AG20443 (cell line): ENCODE results near the gene PRCC.

Source experiments
- DNase-seq: peaks from one replicate; pipeline ENCODE4 v3.0.0; 2012; ENCODE audit warnings: low spot score, mixed read lengths

Gene PRCC

DNA sequence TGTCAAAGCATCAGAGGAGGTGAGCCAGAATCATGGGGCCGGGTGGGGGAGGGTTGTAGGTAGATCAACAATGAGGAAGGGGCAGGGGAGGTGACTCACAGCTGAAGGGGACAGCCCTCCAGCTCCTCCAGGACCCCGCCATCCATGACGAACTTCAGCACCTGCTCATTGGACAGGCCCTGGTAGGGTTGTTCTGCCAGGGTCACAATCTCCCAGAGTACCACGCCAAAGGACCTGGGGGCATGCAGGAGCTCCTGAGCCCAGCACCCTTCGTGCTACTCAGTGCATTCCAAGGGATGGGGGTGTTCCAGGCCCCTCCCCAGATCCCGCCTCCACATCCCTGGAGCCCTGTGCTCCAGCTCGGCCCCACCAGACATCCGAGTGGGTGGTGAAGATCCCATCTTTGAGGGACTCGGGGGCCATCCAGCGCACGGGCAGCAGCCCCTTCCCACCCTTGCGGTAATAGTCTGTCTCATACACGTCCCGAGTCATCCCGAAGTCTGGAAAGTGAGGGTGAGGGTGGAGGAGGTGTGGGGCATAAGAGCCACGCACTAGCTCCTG, 74.0 kb downstream of the PRCC start:
- no peak for DNase-seq

DNA sequence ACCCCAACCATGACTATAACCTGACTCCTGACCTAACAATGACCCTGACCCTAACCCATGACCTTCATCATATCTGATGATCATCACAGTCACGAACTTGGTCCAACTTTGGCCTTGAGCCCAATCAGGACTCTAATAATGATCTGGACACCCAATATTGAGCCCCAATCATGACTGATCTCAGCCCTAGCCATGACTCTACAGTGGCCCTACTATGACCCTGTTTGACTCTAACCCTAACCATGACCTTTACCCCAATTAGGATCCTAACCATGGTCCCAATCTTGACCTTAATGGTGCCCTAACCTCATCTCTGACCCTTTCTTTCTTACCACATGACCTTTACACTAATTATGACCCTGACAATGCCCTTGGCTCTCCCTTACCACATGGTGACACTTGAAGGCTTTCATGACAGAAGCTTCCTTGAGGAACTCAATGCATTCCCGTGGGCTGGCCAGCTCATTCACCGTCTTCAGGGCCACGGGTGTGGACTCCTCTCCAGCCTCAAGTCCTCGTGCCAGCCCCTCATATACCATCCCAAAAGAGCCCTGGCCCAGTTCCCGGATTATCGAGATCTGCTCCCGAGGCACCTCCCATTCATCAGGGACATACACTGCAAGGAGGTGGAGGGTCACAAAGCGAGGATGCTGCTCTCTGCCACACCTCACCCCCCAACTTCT, 75.4 kb downstream of the PRCC start:
- DNase-seq, result no peak

DNA sequence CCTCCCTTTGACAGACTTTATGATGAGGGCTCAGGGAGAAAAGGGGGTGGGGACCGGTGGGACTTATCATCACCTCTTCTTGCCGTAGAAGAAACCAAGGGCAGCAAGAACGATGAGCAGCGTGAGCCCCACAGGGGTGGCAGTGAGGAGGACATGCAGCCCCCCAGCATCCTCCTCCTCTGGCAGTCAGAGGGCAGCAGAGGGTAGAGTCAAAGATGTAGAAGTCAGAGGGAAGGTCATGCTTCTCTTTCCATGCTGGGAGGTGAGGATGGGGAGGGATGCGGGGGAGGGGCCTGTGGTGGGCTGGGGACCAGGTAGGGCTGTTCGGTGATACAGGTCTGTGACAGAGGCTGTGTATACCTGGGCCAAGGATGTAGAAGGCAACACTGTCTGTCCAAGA, 76.8 kb downstream of the PRCC start:
- DNase-seq, result no peak

DNA sequence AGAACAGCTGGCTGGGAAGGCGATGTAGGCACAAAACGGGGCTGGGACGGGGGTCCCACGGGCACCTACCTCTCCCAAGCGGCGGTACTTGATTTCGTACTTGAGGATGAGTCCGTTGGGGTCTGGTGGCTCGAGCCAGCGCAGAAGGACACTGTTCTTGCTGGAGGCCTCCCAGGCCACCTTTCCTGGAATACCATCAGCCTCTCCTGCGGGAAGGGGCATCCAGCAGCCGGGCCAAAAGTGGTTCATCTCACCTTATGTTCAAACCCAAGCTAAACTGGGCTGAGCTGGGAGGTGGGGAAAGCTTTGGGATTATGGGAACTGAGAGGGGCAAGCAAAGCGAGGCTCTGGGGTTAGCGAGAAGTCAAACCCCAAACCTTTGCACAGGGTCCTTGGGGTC, 77.3 kb downstream of the PRCC start:
- DNase-seq, result no peak

DNA sequence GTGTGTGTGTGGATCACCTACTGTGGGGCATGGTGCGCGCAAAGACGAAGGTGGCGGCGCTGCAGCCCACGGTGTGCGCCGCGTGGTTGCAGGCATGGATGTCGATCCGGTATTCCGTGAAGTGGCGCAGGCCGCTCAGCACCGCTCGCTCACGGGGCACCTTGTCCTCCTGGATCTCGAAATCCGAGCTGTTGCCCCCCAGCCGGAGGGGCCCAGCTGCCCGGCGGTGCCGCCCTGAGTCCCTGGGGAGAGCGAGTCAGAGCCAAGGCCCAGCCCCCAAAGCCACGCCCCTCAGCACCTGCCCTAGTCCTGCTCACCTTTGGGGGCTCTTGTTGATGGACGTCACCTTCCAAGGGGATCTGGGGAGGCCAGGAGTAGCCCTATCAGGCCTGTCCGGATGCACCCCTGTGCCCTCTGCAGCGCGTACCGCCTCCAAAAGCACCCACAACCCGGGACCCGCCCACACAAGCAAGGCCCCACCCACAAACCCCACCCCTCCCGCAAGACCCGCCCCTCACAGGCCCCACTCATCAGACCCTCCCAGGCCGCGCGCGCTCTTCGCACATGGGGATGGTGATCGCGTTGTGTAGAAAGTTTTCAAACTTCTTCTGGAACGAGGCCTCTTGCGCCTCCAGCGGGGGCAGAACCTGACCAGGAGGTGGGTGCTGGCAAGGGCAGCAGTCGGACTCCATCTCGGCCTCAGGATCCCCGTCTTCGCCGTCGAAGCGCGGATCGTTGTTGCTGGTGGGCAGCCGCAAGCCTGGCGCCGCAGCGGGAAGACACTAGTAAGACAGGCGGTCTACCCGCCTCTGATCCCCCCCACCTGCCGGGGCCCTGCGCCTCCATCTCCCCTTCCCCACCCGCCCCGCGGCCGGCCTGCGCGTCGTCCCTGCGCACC, 78.0 kb downstream of the PRCC start:
- peak; percentile 33 for DNase-seq

DNA sequence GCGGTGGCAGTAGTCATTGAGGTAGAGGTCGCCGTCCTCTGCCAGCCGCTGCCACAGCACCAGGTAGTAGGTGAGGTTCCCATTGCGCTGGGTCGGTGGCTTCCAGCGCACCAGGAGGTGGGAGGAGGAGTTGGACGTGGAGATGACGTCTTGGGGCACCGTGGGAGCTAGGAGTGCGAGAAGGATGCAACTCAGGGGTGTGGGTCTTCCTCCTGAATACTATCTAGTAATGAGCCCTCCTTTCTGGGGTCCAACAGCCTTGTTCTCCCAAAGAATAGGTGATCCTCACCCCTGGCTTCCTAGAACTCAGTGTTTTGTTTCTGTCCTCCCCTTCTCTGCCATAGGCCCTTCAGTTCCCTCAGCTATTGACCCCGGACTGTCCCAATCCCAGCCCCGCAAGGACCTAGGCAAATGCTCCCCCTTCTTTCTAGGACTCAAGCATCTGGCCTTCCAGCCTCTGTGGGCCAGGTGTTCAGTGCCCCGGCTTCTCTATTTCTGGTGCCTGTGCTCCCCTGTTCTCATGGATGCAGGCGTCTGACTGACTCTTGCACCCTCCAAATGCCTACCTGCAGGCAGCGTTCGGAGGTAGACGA, 78.7 kb downstream of the PRCC start:
- no peak for DNase-seq

DNA sequence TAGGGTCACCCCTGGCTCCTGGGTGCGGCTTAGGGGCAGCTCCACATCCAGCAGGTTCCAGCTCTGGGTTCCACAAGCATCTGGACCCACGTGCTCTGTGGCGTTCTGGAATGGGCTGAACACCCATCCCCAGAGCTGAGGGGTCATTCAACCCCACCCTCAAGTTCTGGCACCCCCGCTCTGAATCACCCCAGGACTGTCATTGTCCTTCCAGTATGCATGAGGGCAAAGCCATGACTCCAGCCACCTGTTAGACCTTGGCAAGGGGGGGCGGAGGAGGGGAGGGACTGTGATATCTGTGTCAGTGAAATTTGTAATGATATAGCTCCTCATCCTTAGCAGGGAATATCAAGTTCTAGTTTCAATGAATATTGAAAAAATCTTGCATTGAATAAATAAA, 79.3 kb downstream of the PRCC start:
- no peak for DNase-seq

DNA sequence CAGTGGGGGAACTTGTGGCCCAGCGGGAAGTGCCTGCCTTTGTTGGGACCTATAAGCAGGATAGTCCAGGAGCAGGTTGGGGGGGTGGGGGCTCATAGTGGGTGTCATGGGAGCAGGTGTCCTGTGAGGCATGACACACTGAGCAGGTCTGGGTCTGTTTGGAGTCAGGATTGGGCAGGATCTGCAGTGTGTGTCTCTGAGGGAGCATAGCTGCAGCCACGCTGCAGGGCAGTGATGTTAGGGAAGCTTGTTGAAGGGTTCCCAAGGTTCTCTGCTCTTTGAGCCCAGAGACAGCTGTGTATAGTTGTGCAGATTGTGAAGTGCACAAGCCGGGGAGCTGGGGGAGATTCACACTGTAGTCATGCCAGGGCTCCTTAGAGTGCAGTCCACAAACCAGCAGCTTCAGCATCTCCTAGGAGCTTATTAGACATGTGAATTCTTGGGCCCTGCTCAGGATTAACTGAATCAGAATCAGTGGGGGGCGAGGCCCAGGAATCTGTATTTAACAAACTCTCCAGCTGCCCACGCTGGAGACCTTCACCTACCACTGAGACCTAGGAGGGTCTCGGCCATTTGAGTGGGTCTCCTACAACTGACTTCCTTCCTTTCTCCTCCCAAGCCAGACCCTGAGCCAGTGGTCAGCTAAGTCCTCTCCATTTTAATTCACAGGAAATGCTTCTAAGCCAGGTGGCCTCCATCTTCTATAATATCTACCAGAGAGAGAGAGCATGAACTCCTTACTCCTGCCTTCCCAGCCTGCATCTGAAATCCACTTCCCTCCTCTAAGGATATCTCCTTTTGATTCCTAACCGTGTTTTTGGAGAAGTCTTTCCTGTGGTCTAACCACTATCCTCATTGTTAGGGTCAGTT, 80.5 kb downstream of the PRCC start:
- DNase-seq, result no peak

DNA sequence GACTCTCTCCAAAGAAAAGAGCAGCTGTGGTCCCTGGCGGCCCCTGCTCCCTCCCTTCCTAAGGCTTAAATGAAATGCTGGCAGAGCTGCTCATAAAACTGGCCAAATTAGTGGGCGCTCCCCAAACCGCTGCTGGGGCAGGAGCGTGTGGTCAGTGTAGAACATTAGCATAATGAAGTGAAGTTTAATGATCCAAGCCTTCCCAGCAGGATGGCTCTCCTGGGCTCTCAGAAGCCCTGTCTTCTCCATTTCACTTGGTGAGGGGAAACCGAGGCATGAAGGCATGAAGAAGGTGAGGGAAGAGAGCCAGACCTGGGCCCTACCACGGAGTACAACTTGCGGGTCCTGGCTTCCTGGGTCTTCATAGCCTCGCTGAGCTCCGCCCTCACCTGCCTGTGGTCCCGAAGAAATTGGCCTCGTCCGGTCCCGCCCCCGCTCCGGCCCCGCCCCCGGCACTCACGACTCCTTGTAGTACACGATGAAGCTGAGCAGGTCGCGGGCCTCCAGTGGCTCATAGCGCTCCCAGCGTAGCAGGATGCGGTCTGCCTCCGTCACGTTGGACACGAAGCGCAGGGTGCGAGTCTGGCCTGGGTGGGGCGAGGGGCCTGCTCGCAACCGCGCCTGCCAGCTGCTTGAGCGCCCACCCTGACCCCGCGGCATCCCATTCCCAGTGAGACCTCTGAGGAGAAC, 81.3 kb downstream of the PRCC start:
- DNase-seq, result no peak

DNA sequence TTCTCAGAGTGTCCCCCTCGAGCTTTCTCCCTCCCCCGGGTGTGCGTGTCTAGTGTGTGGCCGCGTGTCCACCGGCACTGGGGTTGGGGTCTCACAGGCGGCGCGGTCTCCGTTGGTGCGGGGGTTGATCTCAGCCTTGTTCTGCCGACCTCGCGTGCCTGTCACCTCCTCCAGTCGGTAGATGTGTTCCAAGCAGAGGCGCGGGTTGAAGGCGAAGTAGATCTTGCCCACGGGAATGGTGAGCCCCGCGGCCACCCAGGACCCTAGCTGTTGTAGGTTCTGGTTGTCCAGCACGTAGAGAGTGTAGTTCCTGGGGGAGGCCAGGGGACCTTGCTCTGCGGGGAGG, 81.8 kb downstream of the PRCC start:
- DNase-seq, result no peak
